Right lobe of liver (tissue), 6 donors: ENCODE data around the gene NFIB. TPM values are rescaled to one million over a fixed set of nuclear protein-coding genes. Genes with fewer than 3 reads are reported as not detected.
A peak's percentile ranks its signal among the peaks of the same experiment; 100 is the strongest.

Experiments
- ATAC-seq, 4 donors: fragments of 200-7000 bp; cut with Tn5 transposase; one replicate each; pipeline ENCODE4 v1.9.1; 2020; ENCODE audit warnings: mild to moderate bottlenecking in 4 of 4, moderate library complexity in 4 of 4
- DNase-seq, 3 donors: peaks; one replicate each; pipeline ENCODE4 v3.0.0-alpha.2; 2020
- H3K27ac ChIP-seq, 3 donors: fragments of 200-600 bp; one replicate each; pipeline ENCODE4 v1.8.0; 2022
- H3K27me3 ChIP-seq, 2 donors: fragments of 200-600 bp; one replicate each; pipeline ENCODE4 v1.8.0; 2022
- H3K36me3 ChIP-seq, 4 donors: fragments of 200-600 bp; sonication (generic) in 1 of 4; one replicate each; pipeline versions ENCODE4 v1.5.1 to v1.8.0; 2017 to 2022; ENCODE audit warnings: control low read depth in 1 of 4
- H3K4me1 ChIP-seq, 4 donors: fragments of 200-600 bp; sonication (generic) in 1 of 4; one replicate each; pipeline versions ENCODE4 v1.5.1 to v1.8.0; 2017 to 2022; ENCODE audit warnings: control low read depth in 1 of 4
- H3K4me3 ChIP-seq, 3 donors: fragments of 200-600 bp; one replicate each; pipeline ENCODE4 v1.8.0; 2022
- H3K9me3 ChIP-seq, 4 donors: fragments of 200-600 bp; sonication (generic) in 1 of 4; one replicate each; pipeline versions ENCODE4 v1.5.1 to v1.8.0; 2017 to 2022; ENCODE audit warnings: control low read depth in 1 of 4
- CTCF ChIP-seq, 4 donors: fragments of 200-600 bp in 3 of 4; fragments of 450-650 bp in 1 of 4; IDR thresholded peaks; one replicate each; pipeline versions ENCODE4 v1.5.1 to v1.8.0; 2016 to 2022; ENCODE audit warnings: antibody characterized with exemption in 4 of 4, mild to moderate bottlenecking in 2 of 4
- POLR2A ChIP-seq: fragments of 450-650 bp; IDR thresholded peaks from one replicate; pipeline ENCODE4 v1.6.1; 2017; ENCODE audit warnings: antibody characterized with exemption, mild to moderate bottlenecking
- WGBS: methylation state at CpG from one replicate; pipeline ENCODE4 v1.1.6; 2018; ENCODE audit warnings: low coverage, low lambda C conversion rate; ENCODE audit not compliant: insufficient coverage; ENCODE audit errors: missing lambda C conversion rate; 5-methylcytosine and 5-hydroxymethylcytosine counted together
- intact Hi-C, 2 donors: fragments of 100-400 bp; cut with DNase I; formaldehyde crosslinking; loops; one replicate each; pipeline versions ENCODE4 v1.11.2 to v1.14.1; 2022
- long read RNA-seq: library from polyadenylated mRNA; unstranded; transcript quantifications from one replicate; pipeline ENCODE4 v2.0.0, GENCODE V29; 2019
- total RNA-seq, 6 experiments: library from RNA; depleted of rRNA in 2 of 6; stranded (reverse); fragments of >200 nt in 2 of 6; fragmentation: NEBNext Ultra II Directional in 3 of 6; extraction: Animal tissue kit (Norgen Biotek cat#: 25700) in 3 of 6; gene quantifications; one replicate each; pipeline versions ENCODE4 v1.1.0 to v1.2.4, GENCODE V29; 2016 to 2023
- donor health status: DM: no; HTN: yes; CAD: no.
- donor health status: DM: no; HTN: no; CAD: no.
- donor health status: DM: no; HTN: no; CAD: no.
- donor health status: DM: no; HTN: yes; CAD: no.
- donor health status: DM: no; HTN: yes; CAD: no.

NFIB gene
- 10 to 100 TPM; 23.0 to 45.3 (median 39.6) TPM for total RNA-seq
- long read RNA-seq, partial matches to known transcripts = 0 of 5 reads
- long read RNA-seq, other reads (novel, unspliced or antisense) = 5 of 5 reads

GRCh38 chr9:14313951-14314423, at the start of gene NFIB:
NFIB (minus strand) TSS chr9:14314141; CDS start chr9:14313511, 630 bp downstream.
- no peaks in the 10 kb centered on the region for H3K9me3 ChIP-seq
- TF ChIP-seq CTCF (IDR thresholded peaks at IDR 0.05) (no peak), POLR2A (no peak)
- ATAC-seq = peak; percentile 27 to 31 (median 28)
- intact Hi-C loops = no loop called here
- peak within 1 kb of the TSS; percentile 62 to 75 (median 63) for H3K4me3 ChIP-seq
- DNase-seq = peak; percentile 61 to 70 (median 63)
- WGBS = 0% methylated on average over 7 of the region's 63 CpGs
- H3K27me3 ChIP-seq = no peaks in the 10 kb centered on the region
- H3K4me1 ChIP-seq = peaks cover 0 to 43% (median 4%) of the 10 kb centered on the region in 4 donors
- H3K27ac ChIP-seq = peak within 1 kb of the TSS; percentile 95 to 97 (median 96)
- no peaks in the 10 kb centered on the region for H3K36me3 ChIP-seq

GRCh38 chr9:14362175-14362574, 48.2 kb upstream of the NFIB start:
- Histone ChIP-seq H3K27me3 (no peaks in the 10 kb centered on the region), H3K4me1 (no peaks in the 10 kb centered on the region), H3K9me3 (no peaks in the 10 kb centered on the region), H3K27ac (no peak overlapping the region), H3K36me3 (no peaks in the 10 kb centered on the region), H3K4me3 (no peak overlapping the region)
- no peak for ATAC-seq
- 100% methylated on average over 1 of the region's 1 CpG for WGBS
- no peak for TF ChIP-seq POLR2A
- no peak for TF ChIP-seq CTCF (IDR thresholded peaks at IDR 0.05)
- DNase-seq = no peak
- intact Hi-C loops = no loop called here

GRCh38 chr9:14361074-14361473, 47.1 kb upstream of the NFIB start:
- H3K9me3 ChIP-seq = no peaks in the 10 kb centered on the region
- intact Hi-C loops = no loop called here
- H3K4me3 ChIP-seq = no peak overlapping the region
- no peak overlapping the region for H3K27ac ChIP-seq
- no peaks in the 10 kb centered on the region for H3K27me3 ChIP-seq
- no peaks in the 10 kb centered on the region for H3K4me1 ChIP-seq
- TF ChIP-seq POLR2A (no peak), CTCF (IDR thresholded peaks at IDR 0.05) (no peak)
- no peaks in the 10 kb centered on the region for H3K36me3 ChIP-seq
- DNase-seq (no peak), ATAC-seq (no peak)

GRCh38 chr9:14358523-14358922, 44.6 kb upstream of the NFIB start:
- no peak for ATAC-seq
- DNase-seq = no peak
- Histone ChIP-seq H3K36me3 (no peaks in the 10 kb centered on the region), H3K9me3 (no peaks in the 10 kb centered on the region), H3K4me1 (no peaks in the 10 kb centered on the region), H3K27ac (no peak overlapping the region), H3K4me3 (no peak overlapping the region), H3K27me3 (no peaks in the 10 kb centered on the region)
- TF ChIP-seq POLR2A (no peak), CTCF (IDR thresholded peaks at IDR 0.05) (no peak)
- 66% methylated on average over 2 of the region's 2 CpGs for WGBS
- intact Hi-C loops = loop anchor here in 1 of 2 donors (10.0 kb wide), 1 partner anchor 924 kb away; no protein-coding TSS in a partner anchor
